Sigmoid colon (tissue), 7 donors: ENCODE data around the gene DGLUCY. TPM values are rescaled to one million over a fixed set of nuclear protein-coding genes. Genes with fewer than 3 reads are reported as not detected.
"Not testable (repeated sequence)": the region's sequence is repeated elsewhere in the genome, so short reads cannot be mapped to it uniquely, and the experiment has no call there.

Source experiments
- DNase-seq: peaks from one replicate; pipeline ENCODE4 v3.0.0-alpha.2; 2019
- H3K27ac ChIP-seq, 4 donors: fragments of 200-600 bp; sonication (generic); one replicate each; pipeline ENCODE4 v1.5.1; 2016 to 2019; ENCODE audit warnings: mild to moderate bottlenecking in 1 of 4
- H3K27me3 ChIP-seq, 3 donors: fragments of 200-600 bp; sonication (generic); one replicate each; pipeline ENCODE4 v1.5.1; 2019; ENCODE audit warnings: mild to moderate bottlenecking in 1 of 3
- H3K36me3 ChIP-seq, 4 donors: fragments of 200-600 bp; sonication (generic); one replicate each; pipeline ENCODE4 v1.5.1; 2016 to 2019
- H3K4me1 ChIP-seq, 4 donors: fragments of 200-600 bp; sonication (generic); one replicate each; pipeline ENCODE4 v1.5.1; 2017 to 2019
- H3K4me3 ChIP-seq, 4 donors: fragments of 200-600 bp; sonication (generic); one replicate each; pipeline ENCODE4 v1.5.1; 2017 to 2019; ENCODE audit warnings: mild to moderate bottlenecking in 2 of 4, moderate library complexity in 1 of 4
- H3K9me3 ChIP-seq, 4 donors: fragments of 200-600 bp in 3 of 4; sonication (generic) in 3 of 4; one replicate each; pipeline versions ENCODE4 v1.5.1 to v1.6.1; 2013 to 2019
- EP300 ChIP-seq, 4 donors: sonication (generic); formaldehyde crosslinking; IDR thresholded peaks; one replicate each; pipeline ENCODE4 v1.6.1; 2017; ENCODE audit warnings: antibody characterized with exemption in 4 of 4
- POLR2A ChIP-seq, 2 donors: fragments of 450-650 bp; IDR thresholded peaks; one replicate each; pipeline ENCODE4 v1.6.1; 2016; ENCODE audit warnings: antibody characterized with exemption in 2 of 2, mild to moderate bottlenecking in 2 of 2, moderate library complexity in 2 of 2
- POLR2AphosphoS5 ChIP-seq, 4 donors: sonication (generic); formaldehyde crosslinking; IDR thresholded peaks; one replicate each; pipeline ENCODE4 v1.6.1; 2017; ENCODE audit warnings: antibody characterized with exemption in 4 of 4
- WGBS, 2 donors: extraction: QIAGEN DNeasy Blood & Tissue Kit; methylation state at CpG; one replicate each; pipeline ENCODE4 v1.1.7; 2013; 5-methylcytosine and 5-hydroxymethylcytosine counted together
- intact Hi-C: fragments of 100-400 bp; cut with DNase I; formaldehyde crosslinking; loops from one replicate; pipeline ENCODE4 v1.15.1; 2023
- polyA plus RNA-seq, 3 donors: library from polyadenylated mRNA; stranded (reverse); fragments of 200-250 nt; gene quantifications; one replicate each; pipeline ENCODE4 v1.2.3, GENCODE V29; 2013
- total RNA-seq, 4 donors: library from RNA; depleted of rRNA; stranded (reverse); fragments of >200 nt; gene quantifications; one replicate each; pipeline ENCODE4 v1.1.0, GENCODE V29; 2016
- TF ChIP-seq, protein P1 (sequence below), 4 experiments: fragments of 450-650 bp in 3 of 4; fragments of 200-600 bp in 1 of 4; IDR thresholded peaks; one replicate each; pipeline ENCODE4 v1.5.1; 2016 to 2019; ENCODE audit warnings: antibody characterized with exemption in 4 of 4, mild to moderate bottlenecking in 3 of 4, moderate library complexity in 2 of 4
- donor health status: healthy with polysubstance abuse.
- donor health status: Bipolar disorder and iron deficiency.
- donor health status: healthy.

Gene DGLUCY
- total and polyA plus RNA-seq, 7 donors: 14.4 to 99.4 (median 49.8) TPM

DNA sequence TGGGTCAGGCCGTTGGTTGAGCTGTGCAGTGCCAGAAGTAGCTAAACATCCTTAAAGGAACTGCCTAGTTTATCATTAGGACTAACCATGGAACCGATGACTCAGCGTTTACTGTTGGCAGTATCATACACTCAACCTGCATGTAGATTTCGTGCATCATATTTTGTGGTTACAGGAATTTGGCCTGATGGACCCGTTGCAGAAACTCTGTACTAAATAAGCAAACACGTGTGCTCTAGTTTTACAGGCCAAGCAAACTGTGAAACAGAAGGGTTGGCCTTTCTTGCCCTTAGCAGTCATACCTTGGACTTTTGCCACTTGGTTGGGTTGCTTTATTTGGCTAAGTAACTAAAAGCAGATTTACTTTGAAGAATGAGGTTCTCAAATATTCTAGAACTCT is 35.6 kb downstream of the DGLUCY start:
- Histone ChIP-seq H3K36me3 (peaks cover 0 to 36% (median 13%) of the 10 kb centered on the region in 4 donors), H3K4me1 (peaks cover 0 to 25% (median 20%) of the 10 kb centered on the region in 4 donors), H3K4me3 (no peak overlapping the region), H3K27me3 (no peaks in the 10 kb centered on the region), H3K27ac (peak overlapping the region; percentile 33 to 79 (median 70)), H3K9me3 (no peaks in the 10 kb centered on the region)
- TF ChIP-seq POLR2A (IDR thresholded peaks at IDR 0.05) (no peak), POLR2AphosphoS5 (IDR thresholded peaks at IDR 0.05) (peak; percentile 32 to 72 (median 50))
- 7 to 41% methylated on average over 6 of the region's 6 CpGs for WGBS, 2 donors
- peak; percentile 86 for DNase-seq
- intact Hi-C loops: no loop called here

DNA sequence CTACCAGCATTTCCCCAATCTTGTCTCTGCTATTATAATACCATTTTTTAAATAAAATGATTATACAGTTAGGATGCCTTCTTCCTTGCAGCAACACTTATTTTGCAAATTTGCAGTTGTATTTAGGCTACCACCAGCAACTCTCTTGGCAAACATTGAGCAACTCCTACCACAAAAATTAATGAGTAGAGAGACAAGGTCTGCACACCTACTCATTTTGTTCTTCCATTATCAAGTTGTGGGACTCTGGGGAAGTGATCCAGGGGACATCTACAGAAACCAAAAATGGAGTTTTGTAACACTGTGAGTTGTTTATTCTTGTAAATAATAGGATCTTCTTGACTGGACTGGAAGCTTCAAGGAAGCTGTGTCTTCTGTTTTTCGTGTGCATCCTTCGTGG is 38.6 kb downstream of the DGLUCY start:
- Histone ChIP-seq H3K4me1 (peaks cover 0 to 41% (median 33%) of the 10 kb centered on the region in 4 donors), H3K27ac (peak overlapping the region in 2 of 4 donors; percentile 32 to 80), H3K4me3 (no peak overlapping the region), H3K36me3 (peaks cover 0 to 13% (median 4%) of the 10 kb centered on the region in 4 donors), H3K27me3 (no peaks in the 10 kb centered on the region), H3K9me3 (no peaks in the 10 kb centered on the region)
- no peak for DNase-seq
- intact Hi-C loops: no loop called here
- 53 to 69% methylated on average over 2 of the region's 2 CpGs for WGBS, 2 donors
- TF ChIP-seq, protein P1, sequence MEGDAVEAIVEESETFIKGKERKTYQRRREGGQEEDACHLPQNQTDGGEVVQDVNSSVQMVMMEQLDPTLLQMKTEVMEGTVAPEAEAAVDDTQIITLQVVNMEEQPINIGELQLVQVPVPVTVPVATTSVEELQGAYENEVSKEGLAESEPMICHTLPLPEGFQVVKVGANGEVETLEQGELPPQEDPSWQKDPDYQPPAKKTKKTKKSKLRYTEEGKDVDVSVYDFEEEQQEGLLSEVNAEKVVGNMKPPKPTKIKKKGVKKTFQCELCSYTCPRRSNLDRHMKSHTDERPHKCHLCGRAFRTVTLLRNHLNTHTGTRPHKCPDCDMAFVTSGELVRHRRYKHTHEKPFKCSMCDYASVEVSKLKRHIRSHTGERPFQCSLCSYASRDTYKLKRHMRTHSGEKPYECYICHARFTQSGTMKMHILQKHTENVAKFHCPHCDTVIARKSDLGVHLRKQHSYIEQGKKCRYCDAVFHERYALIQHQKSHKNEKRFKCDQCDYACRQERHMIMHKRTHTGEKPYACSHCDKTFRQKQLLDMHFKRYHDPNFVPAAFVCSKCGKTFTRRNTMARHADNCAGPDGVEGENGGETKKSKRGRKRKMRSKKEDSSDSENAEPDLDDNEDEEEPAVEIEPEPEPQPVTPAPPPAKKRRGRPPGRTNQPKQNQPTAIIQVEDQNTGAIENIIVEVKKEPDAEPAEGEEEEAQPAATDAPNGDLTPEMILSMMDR (IDR thresholded peaks at IDR 0.05): no peak
- no peak for TF ChIP-seq EP300 (IDR thresholded peaks at IDR 0.05)
- no peak for TF ChIP-seq POLR2AphosphoS5 (IDR thresholded peaks at IDR 0.05)
- TF ChIP-seq POLR2A (IDR thresholded peaks at IDR 0.05): no peak

DNA sequence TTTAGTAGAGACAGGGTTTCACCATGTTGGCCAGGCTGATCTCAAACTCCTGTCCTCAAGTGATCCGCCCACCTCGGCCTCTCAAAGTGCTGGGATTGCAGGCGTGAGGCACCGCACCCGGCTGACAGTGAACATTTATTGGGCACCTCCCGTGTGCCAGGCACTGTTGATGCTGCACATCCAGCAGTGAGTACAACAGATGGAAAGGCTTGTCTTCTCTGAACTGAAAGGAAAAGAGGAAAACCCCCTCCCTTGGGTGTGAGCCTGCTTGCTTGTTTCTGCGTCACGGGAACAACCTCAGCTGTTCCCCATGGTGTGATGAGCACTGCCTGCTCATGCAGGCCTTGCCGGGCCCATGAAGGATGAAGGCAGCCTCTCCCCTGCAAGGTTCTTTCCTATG is 39.5 kb downstream of the DGLUCY start:
- 21 to 69% methylated on average over 9 of the region's 9 CpGs for WGBS, 2 donors
- H3K4me3 ChIP-seq: no peak overlapping the region
- no peak for DNase-seq
- H3K4me1 ChIP-seq: peaks cover 0 to 50% (median 37%) of the 10 kb centered on the region in 4 donors
- peak overlapping the region; percentile 32 to 81 (median 70) for H3K27ac ChIP-seq
- intact Hi-C loops: no loop called here
- H3K27me3 ChIP-seq: no peaks in the 10 kb centered on the region
- TF ChIP-seq EP300 (IDR thresholded peaks at IDR 0.05) (no peak), POLR2A (IDR thresholded peaks at IDR 0.05) (no peak), POLR2AphosphoS5 (IDR thresholded peaks at IDR 0.05) (no peak)
- TF ChIP-seq, protein P1 (IDR thresholded peaks at IDR 0.05): no peak
- no peaks in the 10 kb centered on the region for H3K9me3 ChIP-seq
- peaks cover 0 to 14% (median 4%) of the 10 kb centered on the region in 4 donors for H3K36me3 ChIP-seq

DNA sequence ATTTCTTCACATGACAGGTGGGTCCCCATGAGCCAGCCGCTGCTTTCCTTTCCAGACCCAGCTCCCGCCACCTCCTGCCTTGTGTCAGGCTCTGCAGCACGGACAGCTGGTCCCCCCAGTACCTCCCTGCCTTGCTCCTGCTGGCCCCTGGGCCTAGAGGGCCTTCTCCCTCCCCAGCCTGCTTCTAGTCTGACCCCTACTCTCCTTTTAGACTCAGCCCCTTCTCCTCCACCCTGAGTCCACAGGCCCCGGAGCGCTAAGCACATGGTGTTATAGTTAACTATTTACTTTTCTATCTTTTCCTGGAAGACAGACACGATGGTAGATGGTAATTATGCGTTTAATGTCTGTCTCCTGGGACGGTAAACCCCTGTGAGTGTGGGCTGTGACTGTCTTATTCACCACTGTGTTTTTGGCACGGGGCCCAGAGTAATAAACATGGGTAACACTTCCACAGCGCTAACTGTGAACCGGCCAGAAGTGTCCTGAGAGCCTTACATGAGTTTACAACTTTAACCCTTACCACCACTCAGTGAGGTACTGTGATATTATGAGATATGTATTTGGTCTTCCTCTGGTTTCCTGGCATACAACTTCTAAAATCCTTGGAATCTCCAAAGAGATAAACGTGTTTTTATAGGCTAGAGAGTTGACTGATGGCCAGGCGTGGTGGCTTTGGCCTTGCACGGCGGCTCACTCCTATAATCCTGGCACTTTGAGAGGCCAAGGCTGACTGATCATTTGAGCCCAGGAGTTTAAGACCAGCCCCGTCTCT is 41.2 kb downstream of the DGLUCY start:
- TF ChIP-seq POLR2A (IDR thresholded peaks at IDR 0.05) (no peak), POLR2AphosphoS5 (IDR thresholded peaks at IDR 0.05) (peak in 2 of 4 donors; percentile 40 to 41), EP300 (IDR thresholded peaks at IDR 0.05) (no peak)
- TF ChIP-seq, protein P1 (IDR thresholded peaks at IDR 0.05): no peak
- Histone ChIP-seq H3K27ac (peak overlapping the region; percentile 61 to 81 (median 78)), H3K36me3 (peaks cover 0 to 26% (median 9%) of the 10 kb centered on the region in 4 donors), H3K4me1 (peaks cover 0 to 35% (median 25%) of the 10 kb centered on the region in 4 donors), H3K9me3 (no peaks in the 10 kb centered on the region), H3K4me3 (no peak overlapping the region), H3K27me3 (no peaks in the 10 kb centered on the region)
- 11 to 42% methylated on average over 16 of the region's 16 CpGs for whole genome bisulfite sequencing, 2 donors
- intact Hi-C loops: no loop called here
- peak; percentile 92 for DNase-seq

DNA sequence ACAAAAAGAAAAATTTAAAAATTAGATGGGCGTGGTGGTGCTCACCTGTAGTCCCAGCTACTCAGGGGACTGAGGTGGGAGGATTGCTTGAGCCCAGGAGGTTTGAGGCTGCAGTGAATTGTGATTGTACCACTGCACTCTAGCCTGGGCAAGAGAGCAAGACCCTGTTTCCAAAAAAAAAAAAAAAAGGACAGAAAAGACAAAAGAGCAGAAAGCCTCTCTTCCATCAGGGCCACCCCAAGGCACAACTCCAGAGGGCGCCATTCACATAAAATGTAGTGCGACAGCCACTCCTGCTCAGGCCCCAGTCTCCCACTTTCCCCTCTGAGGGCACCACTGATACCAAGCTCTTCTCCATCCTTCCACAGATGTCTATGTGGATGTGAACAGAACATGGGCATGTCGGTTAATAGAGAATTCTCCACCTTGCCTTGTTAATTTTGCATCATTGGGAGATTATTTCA is 41.8 kb downstream of the DGLUCY start:
- no peak for TF ChIP-seq POLR2AphosphoS5 (IDR thresholded peaks at IDR 0.05)
- TF ChIP-seq, protein P1 (IDR thresholded peaks at IDR 0.05): no peak
- TF ChIP-seq POLR2A (IDR thresholded peaks at IDR 0.05): no peak
- TF ChIP-seq EP300 (IDR thresholded peaks at IDR 0.05): no peak

DNA sequence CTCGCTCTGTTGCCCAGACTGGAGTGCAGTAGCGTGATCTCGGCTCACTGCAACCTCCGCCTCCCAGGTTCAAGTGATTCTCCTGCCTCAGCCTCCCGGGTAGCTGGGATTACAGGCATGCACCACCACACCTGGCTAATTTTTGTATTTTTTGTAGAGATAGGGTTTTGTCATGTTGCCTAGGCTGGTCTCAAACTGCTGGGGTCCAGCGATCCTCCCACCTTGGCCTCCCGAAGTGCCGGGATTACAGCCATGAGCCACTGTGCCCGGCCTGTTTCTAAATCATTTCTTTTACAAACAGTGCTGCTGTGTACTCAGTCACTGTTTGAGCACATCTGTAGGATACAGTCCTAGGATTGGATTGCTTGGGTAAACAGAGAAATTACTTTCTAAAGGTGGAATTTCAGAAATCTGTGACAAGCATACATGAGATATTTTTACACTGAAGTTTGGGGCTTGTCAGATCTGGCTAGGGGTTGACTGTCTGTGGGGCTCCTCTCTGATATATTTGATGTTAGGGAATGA is 42.3 kb downstream of the DGLUCY start:
- H3K4me1 ChIP-seq: peaks cover 0 to 35% (median 25%) of the 10 kb centered on the region in 4 donors
- H3K36me3 ChIP-seq: peaks cover 6 to 38% (median 20%) of the 10 kb centered on the region in 4 donors
- intact Hi-C loops, H3K9me3 ChIP-seq, DNase-seq, H3K4me3 ChIP-seq, H3K27me3 ChIP-seq: not testable (repeated sequence)
- WGBS, 2 donors: 30 to 74% methylated on average over 9 of the region's 9 CpGs
- peak overlapping the region in 2 of 4 donors; percentile 46 to 81 for H3K27ac ChIP-seq

More for the DNA sequence above, 41.8 kb downstream of the DGLUCY start:
- no peak for DNase-seq
- H3K36me3 ChIP-seq: peaks cover under 1 to 32% (median 14%) of the 10 kb centered on the region in 4 donors
- H3K27ac ChIP-seq: peak overlapping the region; percentile 61 to 81 (median 78)
- no peaks in the 10 kb centered on the region for H3K9me3 ChIP-seq
- intact Hi-C loops: no loop called here
- 63 to 94% methylated on average over 4 of the region's 4 CpGs for WGBS, 2 donors
- peaks cover 0 to 35% (median 25%) of the 10 kb centered on the region in 4 donors for H3K4me1 ChIP-seq
- no peaks in the 10 kb centered on the region for H3K27me3 ChIP-seq
- H3K4me3 ChIP-seq: no peak overlapping the region

GRCh38 chr14:91156877-91157276 is 43.0 kb downstream of the DGLUCY start:
- H3K4me3 ChIP-seq, H3K9me3 ChIP-seq, H3K27me3 ChIP-seq, intact Hi-C loops, DNase-seq: not testable (repeated sequence)
- Histone ChIP-seq H3K36me3 (peaks cover 13 to 44% (median 25%) of the 10 kb centered on the region in 4 donors), H3K27ac (peak overlapping the region in 1 of 4 donors; percentile 46), H3K4me1 (peaks cover 0 to 35% (median 25%) of the 10 kb centered on the region in 4 donors)
